HEK293 (cell line): ENCODE measurements around the gene SLC24A5.

Experiments
- CTCF ChIA-PET: fragments of 350-600 bp; formaldehyde crosslinking; extraction: SDS; loops from one replicate; lab custom pipeline; 2021; ENCODE audit warnings: antibody characterized with exemption; lab: Yijun Ruan, JAX
- POLR2A ChIA-PET: fragments of 300-600 bp; formaldehyde crosslinking; extraction: SDS; loops from one replicate; lab custom pipeline; 2020; ENCODE audit warnings: antibody characterized with exemption, inconsistent platforms; lab: Yijun Ruan, JAX
- H3K27ac ChIP-seq: fragments of 200-500 bp; sonication (Bioruptor generic); 2 replicates; pipeline ENCODE4 v1.5.1; 2014; ENCODE audit warnings: low read depth, low read length, control low read depth, inconsistent platforms; ENCODE audit errors: extremely low read depth
- H3K36me3 ChIP-seq, 2 experiments: fragments of 200-500 bp in 1 of 2; sonication (Bioruptor generic) in 1 of 2; 1 replicate in 1 of 2; 2 replicates in 1 of 2; pipeline ENCODE4 v1.5.1; 2014 to 2017; ENCODE audit warnings: inconsistent platforms in 2 of 2, low read length in 2 of 2; ENCODE audit not compliant: control insufficient read depth in 2 of 2, insufficient read depth in 1 of 2
- H3K4me1 ChIP-seq: fragments of 200-500 bp; sonication (Bioruptor generic); 2 replicates; pipeline ENCODE4 v1.5.1; 2014; ENCODE audit warnings: mild to moderate bottlenecking, low read length, inconsistent platforms; ENCODE audit not compliant: control insufficient read depth, insufficient read depth
- H3K4me3 ChIP-seq: 2 replicates; pipeline ENCODE4 v1.5.1; 2011; ENCODE audit warnings: low read depth, mild to moderate bottlenecking, control low read depth, low read length, moderate library complexity
- H3K9me3 ChIP-seq: fragments of 200-500 bp; sonication (Bioruptor generic); 2 replicates; pipeline ENCODE4 v1.5.1; 2014; ENCODE audit warnings: low read depth, low read length, inconsistent platforms; ENCODE audit not compliant: control insufficient read depth, insufficient read depth
- KLF16 ChIP-seq: fragments of 450-650 bp; formaldehyde crosslinking; IDR thresholded peaks from 2 replicates; pipeline ENCODE4 v1.5.1; 2017; ENCODE audit warnings: missing biosample characterization, missing genetic modification characterization
- SCRT2 ChIP-seq: fragments of 450-650 bp; formaldehyde crosslinking; IDR thresholded peaks from 2 replicates; pipeline ENCODE4 v1.5.1; 2016; ENCODE audit warnings: missing biosample characterization, missing genetic modification characterization
- YY1 ChIP-seq: fragments of 450-650 bp; formaldehyde crosslinking; IDR thresholded peaks from 2 replicates; pipeline ENCODE4 v1.5.1; 2018; ENCODE audit warnings: missing biosample characterization, missing genetic modification characterization
- ZBTB17 ChIP-seq: fragments of 450-650 bp; formaldehyde crosslinking; IDR thresholded peaks from 2 replicates; pipeline ENCODE4 v1.5.1; 2016; ENCODE audit warnings: missing biosample characterization, missing genetic modification characterization
- ZBTB20 ChIP-seq: fragments of 450-650 bp; formaldehyde crosslinking; IDR thresholded peaks from 2 replicates; pipeline ENCODE4 v1.5.1; 2016; ENCODE audit warnings: missing biosample characterization, missing genetic modification characterization
- ZFP69B ChIP-seq: fragments of 450-650 bp; formaldehyde crosslinking; IDR thresholded peaks from 2 replicates; pipeline ENCODE4 v1.5.1; 2016; ENCODE audit warnings: missing biosample characterization, missing genetic modification characterization
- ZNF169 ChIP-seq: fragments of 450-650 bp; formaldehyde crosslinking; IDR thresholded peaks from 2 replicates; pipeline ENCODE4 v1.5.1; 2016; ENCODE audit warnings: missing biosample characterization, missing genetic modification characterization
- ZNF311 ChIP-seq: fragments of 450-650 bp; formaldehyde crosslinking; IDR thresholded peaks from 2 replicates; pipeline ENCODE4 v1.5.1; 2017; ENCODE audit warnings: missing biosample characterization, missing genetic modification characterization, borderline replicate concordance
- ZNF341 ChIP-seq: fragments of 450-650 bp; formaldehyde crosslinking; IDR thresholded peaks from 2 replicates; pipeline ENCODE4; 2016; ENCODE audit warnings: low read depth, missing biosample characterization, missing genetic modification characterization
- ZNF423 ChIP-seq: fragments of 450-650 bp; formaldehyde crosslinking; IDR thresholded peaks from 2 replicates; pipeline ENCODE4 v1.5.1; 2016; ENCODE audit warnings: missing biosample characterization, missing genetic modification characterization
- ZNF473 ChIP-seq: fragments of 450-650 bp; formaldehyde crosslinking; IDR thresholded peaks from 2 replicates; pipeline ENCODE4 v1.5.1; 2017; ENCODE audit warnings: missing biosample characterization, missing genetic modification characterization
- ZNF561 ChIP-seq: fragments of 450-650 bp; IDR thresholded peaks from 2 replicates; pipeline ENCODE4 v1.5.1; 2018; ENCODE audit warnings: missing biosample characterization, missing genetic modification characterization, borderline replicate concordance
- ZNF626 ChIP-seq: fragments of 450-650 bp; sonication (Bioruptor Pico); formaldehyde crosslinking; IDR thresholded peaks from 2 replicates; pipeline ENCODE4 v1.5.1; 2018; ENCODE audit warnings: missing biosample characterization, missing genetic modification characterization, inconsistent platforms
- TF ChIP-seq, protein P1 (sequence below): fragments of 450-650 bp; formaldehyde crosslinking; IDR thresholded peaks from 2 replicates; pipeline ENCODE4 v1.5.1; 2017; ENCODE audit warnings: missing biosample characterization, missing genetic modification characterization
- TF ChIP-seq, protein P2 (sequence below): fragments of 450-650 bp; formaldehyde crosslinking; IDR thresholded peaks from 2 replicates; pipeline ENCODE4 v1.5.1; 2016; ENCODE audit warnings: missing biosample characterization, missing genetic modification characterization
- TF ChIP-seq, protein P3 (sequence below): fragments of 450-650 bp; formaldehyde crosslinking; IDR thresholded peaks from 2 replicates; pipeline ENCODE4 v1.5.1; 2016; ENCODE audit warnings: missing biosample characterization, missing genetic modification characterization, low read depth
- TF ChIP-seq, protein P4 (sequence below): fragments of 450-650 bp; formaldehyde crosslinking; IDR thresholded peaks from 2 replicates; pipeline ENCODE4 v1.5.1; 2016; ENCODE audit warnings: missing biosample characterization, missing genetic modification characterization
- TF ChIP-seq, protein P5 (sequence below): fragments of 450-650 bp; formaldehyde crosslinking; IDR thresholded peaks from 2 replicates; pipeline ENCODE4 v1.5.1; 2016; ENCODE audit warnings: missing biosample characterization, missing genetic modification characterization

The SLC24A5 gene

DNA sequence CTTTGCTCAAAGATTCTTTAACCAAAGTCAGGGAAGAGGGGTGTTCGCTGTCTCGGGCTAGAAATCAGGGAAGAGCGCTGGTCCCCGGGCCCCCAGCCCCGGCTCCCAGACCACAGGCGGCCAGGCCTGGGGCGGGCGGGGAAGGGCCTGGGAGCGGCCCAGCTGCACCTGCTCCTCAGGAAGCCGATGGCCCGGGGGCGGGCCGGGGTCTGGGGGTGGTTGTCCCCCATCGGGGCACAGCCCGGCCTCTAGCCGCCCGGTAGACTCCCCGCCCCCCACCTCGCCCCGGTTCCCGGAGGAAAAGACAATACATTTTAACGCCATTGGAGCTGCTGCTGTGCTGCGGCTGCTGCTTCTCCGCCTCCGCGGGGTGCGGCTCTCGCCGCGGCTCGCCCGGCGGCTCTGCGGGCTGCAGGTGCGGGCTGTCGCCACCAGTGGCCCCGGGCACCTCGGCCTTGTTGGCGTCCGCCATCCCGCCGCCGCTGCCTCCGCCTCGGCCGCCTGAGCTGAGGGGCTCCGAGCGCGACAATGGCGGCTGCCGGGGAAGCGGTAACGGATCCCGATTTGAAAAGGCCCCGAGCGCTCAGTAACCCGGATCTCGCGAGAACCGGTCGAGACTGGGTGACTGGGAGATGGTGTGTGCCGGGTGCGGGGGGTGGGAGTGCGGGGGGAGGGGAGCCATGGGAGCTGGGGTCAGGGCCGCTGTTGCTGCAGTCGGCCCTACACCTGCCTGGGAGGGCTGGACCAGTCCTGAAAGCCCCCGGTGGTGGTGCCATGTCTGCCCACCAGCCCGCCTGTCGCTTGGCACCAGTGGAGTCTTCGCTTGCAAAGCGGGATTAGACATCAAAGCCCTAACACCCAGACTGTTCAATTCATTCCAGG, 57.2 kb downstream of the SLC24A5 start, which contains the start of gene MYEF2 (continued):
- TF ChIP-seq ZNF169 (tag by site-specific recombination) (no peak), YY1 (tag by site-specific recombination) (peak; percentile 80; the same call in 1 of the 2 replicates), ZNF311 (tag by site-specific recombination) (no peak), SCRT2 (peak; percentile 61), ZNF423 (tag by site-specific recombination) (no peak), ZBTB17 (tag by site-specific recombination) (no peak), ZNF561 (tag by site-specific recombination) (0 out of 2 replicates have a peak, but pooled peaks have one; percentile 43)
- TF ChIP-seq, protein P1, sequence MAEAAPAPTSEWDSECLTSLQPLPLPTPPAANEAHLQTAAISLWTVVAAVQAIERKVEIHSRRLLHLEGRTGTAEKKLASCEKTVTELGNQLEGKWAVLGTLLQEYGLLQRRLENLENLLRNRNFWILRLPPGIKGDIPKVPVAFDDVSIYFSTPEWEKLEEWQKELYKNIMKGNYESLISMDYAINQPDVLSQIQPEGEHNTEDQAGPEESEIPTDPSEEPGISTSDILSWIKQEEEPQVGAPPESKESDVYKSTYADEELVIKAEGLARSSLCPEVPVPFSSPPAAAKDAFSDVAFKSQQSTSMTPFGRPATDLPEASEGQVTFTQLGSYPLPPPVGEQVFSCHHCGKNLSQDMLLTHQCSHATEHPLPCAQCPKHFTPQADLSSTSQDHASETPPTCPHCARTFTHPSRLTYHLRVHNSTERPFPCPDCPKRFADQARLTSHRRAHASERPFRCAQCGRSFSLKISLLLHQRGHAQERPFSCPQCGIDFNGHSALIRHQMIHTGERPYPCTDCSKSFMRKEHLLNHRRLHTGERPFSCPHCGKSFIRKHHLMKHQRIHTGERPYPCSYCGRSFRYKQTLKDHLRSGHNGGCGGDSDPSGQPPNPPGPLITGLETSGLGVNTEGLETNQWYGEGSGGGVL (tag by site-specific recombination): no peak
- TF ChIP-seq, protein P2, sequence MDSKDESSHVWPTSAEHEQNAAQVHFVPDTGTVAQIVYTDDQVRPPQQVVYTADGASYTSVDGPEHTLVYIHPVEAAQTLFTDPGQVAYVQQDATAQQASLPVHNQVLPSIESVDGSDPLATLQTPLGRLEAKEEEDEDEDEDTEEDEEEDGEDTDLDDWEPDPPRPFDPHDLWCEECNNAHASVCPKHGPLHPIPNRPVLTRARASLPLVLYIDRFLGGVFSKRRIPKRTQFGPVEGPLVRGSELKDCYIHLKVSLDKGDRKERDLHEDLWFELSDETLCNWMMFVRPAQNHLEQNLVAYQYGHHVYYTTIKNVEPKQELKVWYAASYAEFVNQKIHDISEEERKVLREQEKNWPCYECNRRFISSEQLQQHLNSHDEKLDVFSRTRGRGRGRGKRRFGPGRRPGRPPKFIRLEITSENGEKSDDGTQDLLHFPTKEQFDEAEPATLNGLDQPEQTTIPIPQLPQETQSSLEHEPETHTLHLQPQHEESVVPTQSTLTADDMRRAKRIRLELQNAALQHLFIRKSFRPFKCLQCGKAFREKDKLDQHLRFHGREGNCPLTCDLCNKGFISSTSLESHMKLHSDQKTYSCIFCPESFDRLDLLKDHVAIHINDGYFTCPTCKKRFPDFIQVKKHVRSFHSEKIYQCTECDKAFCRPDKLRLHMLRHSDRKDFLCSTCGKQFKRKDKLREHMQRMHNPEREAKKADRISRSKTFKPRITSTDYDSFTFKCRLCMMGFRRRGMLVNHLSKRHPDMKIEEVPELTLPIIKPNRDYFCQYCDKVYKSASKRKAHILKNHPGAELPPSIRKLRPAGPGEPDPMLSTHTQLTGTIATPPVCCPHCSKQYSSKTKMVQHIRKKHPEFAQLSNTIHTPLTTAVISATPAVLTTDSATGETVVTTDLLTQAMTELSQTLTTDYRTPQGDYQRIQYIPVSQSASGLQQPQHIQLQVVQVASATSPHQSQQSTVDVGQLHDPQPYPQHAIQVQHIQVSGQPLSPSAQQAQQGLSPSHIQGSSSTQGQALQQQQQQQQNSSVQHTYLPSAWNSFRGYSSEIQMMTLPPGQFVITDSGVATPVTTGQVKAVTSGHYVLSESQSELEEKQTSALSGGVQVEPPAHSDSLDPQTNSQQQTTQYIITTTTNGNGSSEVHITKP (tag by site-specific recombination): peak; percentile 62
- TF ChIP-seq, protein P3, sequence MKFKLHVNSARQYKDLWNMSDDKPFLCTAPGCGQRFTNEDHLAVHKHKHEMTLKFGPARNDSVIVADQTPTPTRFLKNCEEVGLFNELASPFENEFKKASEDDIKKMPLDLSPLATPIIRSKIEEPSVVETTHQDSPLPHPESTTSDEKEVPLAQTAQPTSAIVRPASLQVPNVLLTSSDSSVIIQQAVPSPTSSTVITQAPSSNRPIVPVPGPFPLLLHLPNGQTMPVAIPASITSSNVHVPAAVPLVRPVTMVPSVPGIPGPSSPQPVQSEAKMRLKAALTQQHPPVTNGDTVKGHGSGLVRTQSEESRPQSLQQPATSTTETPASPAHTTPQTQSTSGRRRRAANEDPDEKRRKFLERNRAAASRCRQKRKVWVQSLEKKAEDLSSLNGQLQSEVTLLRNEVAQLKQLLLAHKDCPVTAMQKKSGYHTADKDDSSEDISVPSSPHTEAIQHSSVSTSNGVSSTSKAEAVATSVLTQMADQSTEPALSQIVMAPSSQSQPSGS (tag by site-specific recombination): no peak
- TF ChIP-seq, protein P4, sequence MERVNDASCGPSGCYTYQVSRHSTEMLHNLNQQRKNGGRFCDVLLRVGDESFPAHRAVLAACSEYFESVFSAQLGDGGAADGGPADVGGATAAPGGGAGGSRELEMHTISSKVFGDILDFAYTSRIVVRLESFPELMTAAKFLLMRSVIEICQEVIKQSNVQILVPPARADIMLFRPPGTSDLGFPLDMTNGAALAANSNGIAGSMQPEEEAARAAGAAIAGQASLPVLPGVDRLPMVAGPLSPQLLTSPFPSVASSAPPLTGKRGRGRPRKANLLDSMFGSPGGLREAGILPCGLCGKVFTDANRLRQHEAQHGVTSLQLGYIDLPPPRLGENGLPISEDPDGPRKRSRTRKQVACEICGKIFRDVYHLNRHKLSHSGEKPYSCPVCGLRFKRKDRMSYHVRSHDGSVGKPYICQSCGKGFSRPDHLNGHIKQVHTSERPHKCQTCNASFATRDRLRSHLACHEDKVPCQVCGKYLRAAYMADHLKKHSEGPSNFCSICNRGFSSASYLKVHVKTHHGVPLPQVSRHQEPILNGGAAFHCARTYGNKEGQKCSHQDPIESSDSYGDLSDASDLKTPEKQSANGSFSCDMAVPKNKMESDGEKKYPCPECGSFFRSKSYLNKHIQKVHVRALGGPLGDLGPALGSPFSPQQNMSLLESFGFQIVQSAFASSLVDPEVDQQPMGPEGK: peak; percentile 39

DNA sequence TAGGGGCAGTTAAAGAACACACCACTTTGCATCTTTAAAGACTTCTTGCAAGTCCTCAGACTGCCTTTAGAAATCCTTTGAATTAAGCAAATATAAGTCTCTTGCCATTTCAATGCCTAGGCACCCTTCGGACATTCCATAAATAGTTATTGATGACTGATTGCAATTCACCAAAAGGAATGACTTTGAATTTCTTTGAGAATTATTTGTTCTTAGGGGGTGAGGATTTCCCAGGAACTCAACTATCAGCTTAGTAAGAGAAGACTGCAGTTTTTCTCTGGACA, 57.8 kb downstream of the SLC24A5 start:
- H3K9me3 ChIP-seq: no peaks in the 10 kb centered on the region
- TF ChIP-seq ZNF341 (0 out of 2 replicates have a peak, but pooled peaks have one; percentile 5), ZFP69B (no peak)
- POLR2A ChIA-PET: interaction anchor here (1.2 kb wide), 1 partner anchor 59 kb away, joined by 3 read pairs; no protein-coding TSS in a partner anchor
- peak overlapping the region; percentile 60 for H3K4me3 ChIP-seq
- no peak overlapping the region for H3K27ac ChIP-seq
- no peaks in the 10 kb centered on the region for H3K36me3 ChIP-seq
- CTCF ChIA-PET: no interaction called here
- H3K4me1 ChIP-seq: no peaks in the 10 kb centered on the region

DNA sequence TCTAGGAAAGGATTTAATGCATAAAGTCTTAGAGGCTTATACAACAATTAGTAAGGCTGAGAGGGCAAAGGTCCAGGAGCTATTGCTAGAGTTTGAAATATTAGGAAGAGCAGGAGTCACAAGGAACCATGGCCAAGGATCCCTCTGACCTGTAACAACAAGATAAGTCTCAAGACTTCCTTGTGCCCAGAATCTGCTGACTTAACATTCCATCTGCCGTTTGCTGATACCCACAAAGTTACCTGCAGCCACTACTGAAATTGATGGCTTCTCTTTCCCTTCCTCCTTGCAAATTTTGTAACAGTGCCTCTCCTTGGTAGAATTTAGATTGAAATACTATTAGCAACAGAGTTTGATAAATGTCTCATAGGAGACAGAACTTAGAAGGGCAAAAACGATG, 62.0 kb downstream of the SLC24A5 start:
- CTCF ChIA-PET: no interaction called here
- no peak overlapping the region for H3K27ac ChIP-seq
- no peaks in the 10 kb centered on the region for H3K9me3 ChIP-seq
- H3K36me3 ChIP-seq: no peaks in the 10 kb centered on the region
- POLR2A ChIA-PET: no interaction called here
- H3K4me1 ChIP-seq: no peaks in the 10 kb centered on the region
- no peak overlapping the region for H3K4me3 ChIP-seq
- no peak for TF ChIP-seq KLF16 (tag by site-specific recombination)
- TF ChIP-seq ZNF473 (tag by site-specific recombination): no peak
- TF ChIP-seq ZNF626 (tag by site-specific recombination): no peak
- TF ChIP-seq, protein P1 (tag by site-specific recombination): no peak
- no peak for TF ChIP-seq ZBTB20 (tag by site-specific recombination)
- TF ChIP-seq, protein P5, sequence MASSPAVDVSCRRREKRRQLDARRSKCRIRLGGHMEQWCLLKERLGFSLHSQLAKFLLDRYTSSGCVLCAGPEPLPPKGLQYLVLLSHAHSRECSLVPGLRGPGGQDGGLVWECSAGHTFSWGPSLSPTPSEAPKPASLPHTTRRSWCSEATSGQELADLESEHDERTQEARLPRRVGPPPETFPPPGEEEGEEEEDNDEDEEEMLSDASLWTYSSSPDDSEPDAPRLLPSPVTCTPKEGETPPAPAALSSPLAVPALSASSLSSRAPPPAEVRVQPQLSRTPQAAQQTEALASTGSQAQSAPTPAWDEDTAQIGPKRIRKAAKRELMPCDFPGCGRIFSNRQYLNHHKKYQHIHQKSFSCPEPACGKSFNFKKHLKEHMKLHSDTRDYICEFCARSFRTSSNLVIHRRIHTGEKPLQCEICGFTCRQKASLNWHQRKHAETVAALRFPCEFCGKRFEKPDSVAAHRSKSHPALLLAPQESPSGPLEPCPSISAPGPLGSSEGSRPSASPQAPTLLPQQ (tag by site-specific recombination): no peak
